A549 (cell line): ENCODE data around the gene EXOC4.

Experiments
- CEBPB ChIP-seq, 2 experiments: fragments of >200 bp in 1 of 2; sonication (Bioruptor Twin) in 1 of 2; formaldehyde crosslinking in 1 of 2; IDR thresholded peaks; 2 replicates each; pipeline ENCODE4 v1.6.1; 2012 to 2016
- EP300 ChIP-seq, 2 experiments: fragments of >200 bp; sonication (Bioruptor Twin); formaldehyde crosslinking; IDR thresholded peaks; 2 replicates in 1 of 2; 3 replicates in 1 of 2; pipeline ENCODE4 v1.6.1; 2016 to 2017
- NFE2L2 ChIP-seq: fragments of 150-350 bp; conservative IDR thresholded peaks from 2 replicates; pipeline ENCODE4 v1.6.1; 2014; ENCODE audit warnings: low read length
- NR3C1 ChIP-seq: fragments of >200 bp; sonication (Bioruptor Twin); formaldehyde crosslinking; IDR thresholded peaks from 3 replicates; pipeline ENCODE4 v1.6.1; 2017
- POLR2A ChIP-seq: IDR thresholded peaks from 2 replicates; pipeline ENCODE4 v1.6.1; 2012; ENCODE audit warnings: mild to moderate bottlenecking, low read length
- RAD21 ChIP-seq, 2 experiments: fragments of >200 bp in 1 of 2; sonication (Bioruptor Twin) in 1 of 2; formaldehyde crosslinking in 1 of 2; IDR thresholded peaks in 1 of 2; conservative IDR thresholded peaks in 1 of 2; 2 replicates in 1 of 2; 3 replicates in 1 of 2; pipeline ENCODE4 v1.6.1; 2012 to 2018; ENCODE audit warnings: inconsistent platforms in 1 of 2
- TF ChIP-seq, protein P1 (sequence below): fragments of >200 bp; sonication (Bioruptor Twin); formaldehyde crosslinking; IDR thresholded peaks from 3 replicates; pipeline ENCODE4 v1.5.1; 2016

DNA sequence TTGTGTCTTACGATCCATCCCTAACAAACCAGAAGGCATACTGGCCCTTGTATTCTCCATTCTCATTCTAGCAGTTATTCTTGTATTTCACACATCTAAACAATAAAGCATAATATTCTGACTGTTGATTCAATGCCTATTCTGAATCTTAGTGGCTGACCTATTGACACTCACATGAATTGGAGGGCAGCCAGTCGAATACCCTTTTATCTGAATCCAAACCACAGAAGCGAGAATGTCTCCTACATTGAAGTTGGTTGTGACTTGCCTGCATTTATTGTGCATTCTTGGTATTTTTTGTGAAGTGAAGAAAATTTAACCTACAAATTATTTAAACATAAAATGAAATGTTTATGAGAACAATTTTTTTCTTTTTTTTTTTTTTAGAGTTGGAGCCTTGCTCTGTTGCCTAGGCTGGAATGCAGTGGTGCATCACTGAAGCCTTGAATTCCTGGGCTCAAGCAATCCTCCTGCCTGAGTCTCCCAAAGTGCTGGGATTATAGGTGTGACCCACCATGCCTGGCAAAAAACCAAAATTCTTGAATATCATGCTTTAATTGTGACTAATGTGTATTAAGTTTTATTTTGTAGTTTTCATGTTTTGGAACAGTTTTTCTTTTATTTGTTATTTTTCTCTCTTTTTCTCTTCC, 22.7 kb downstream of the EXOC4 start:
- TF ChIP-seq CEBPB (IDR thresholded peaks at IDR 0.05): no peak
- TF ChIP-seq, protein P1, sequence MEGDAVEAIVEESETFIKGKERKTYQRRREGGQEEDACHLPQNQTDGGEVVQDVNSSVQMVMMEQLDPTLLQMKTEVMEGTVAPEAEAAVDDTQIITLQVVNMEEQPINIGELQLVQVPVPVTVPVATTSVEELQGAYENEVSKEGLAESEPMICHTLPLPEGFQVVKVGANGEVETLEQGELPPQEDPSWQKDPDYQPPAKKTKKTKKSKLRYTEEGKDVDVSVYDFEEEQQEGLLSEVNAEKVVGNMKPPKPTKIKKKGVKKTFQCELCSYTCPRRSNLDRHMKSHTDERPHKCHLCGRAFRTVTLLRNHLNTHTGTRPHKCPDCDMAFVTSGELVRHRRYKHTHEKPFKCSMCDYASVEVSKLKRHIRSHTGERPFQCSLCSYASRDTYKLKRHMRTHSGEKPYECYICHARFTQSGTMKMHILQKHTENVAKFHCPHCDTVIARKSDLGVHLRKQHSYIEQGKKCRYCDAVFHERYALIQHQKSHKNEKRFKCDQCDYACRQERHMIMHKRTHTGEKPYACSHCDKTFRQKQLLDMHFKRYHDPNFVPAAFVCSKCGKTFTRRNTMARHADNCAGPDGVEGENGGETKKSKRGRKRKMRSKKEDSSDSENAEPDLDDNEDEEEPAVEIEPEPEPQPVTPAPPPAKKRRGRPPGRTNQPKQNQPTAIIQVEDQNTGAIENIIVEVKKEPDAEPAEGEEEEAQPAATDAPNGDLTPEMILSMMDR: no peak
- no peak for TF ChIP-seq RAD21 (conservative IDR thresholded peaks at IDR 0.05 in 1 of 2, IDR thresholded peaks at IDR 0.05 in 1 of 2)
- no peak for TF ChIP-seq POLR2A
- no peak for TF ChIP-seq EP300 (IDR thresholded peaks at IDR 0.05)
- no peak for TF ChIP-seq NFE2L2
- TF ChIP-seq NR3C1: no peak
